ENCODE measurements around the gene RARB. TPM values are rescaled to one million over a fixed set of nuclear protein-coding genes. Genes with fewer than 3 reads are reported as not detected.

RARB gene
- total and polyA plus RNA-seq, 2 donors from 2014 or later, result 8.3 to 14.7 TPM

- no peak overlapping the region for H3K9ac ChIP-seq (ENCODE audit: low read length in 3 of 3)
- no peaks in the 10 kb centered on the region for H3K27me3 ChIP-seq (ENCODE audit: control insufficient read depth, insufficient read depth, low read length)
- peaks cover 0 to 2% (median 0%) of the 10 kb centered on the region in 3 donors for H3K4me1 ChIP-seq (ENCODE audit: control insufficient read depth in 2 of 3, insufficient read depth in 2 of 3, low read depth in 1 of 3, low read length in 3 of 3)
- no peak overlapping the region for H3K4me3 ChIP-seq (ENCODE audit: low read length in 3 of 3)
- no peak for FAIRE-seq
- H3K36me3 ChIP-seq (ENCODE audit: control insufficient read depth in 2 of 3, insufficient read depth in 3 of 3, low read length in 3 of 3), result no peaks in the 10 kb centered on the region
- H3K9me3 ChIP-seq (ENCODE audit: control insufficient read depth in 2 of 3, insufficient read depth in 1 of 3, low read length in 3 of 3), result no peaks in the 10 kb centered on the region
- no peak for TF ChIP-seq CTCF (IDR thresholded peaks at IDR 0.05; ENCODE audit: borderline replicate concordance, extremely low read depth, insufficient read depth)
- H3K27ac ChIP-seq (ENCODE audit: low read depth in 2 of 2, low read length in 2 of 2), result no peak overlapping the region
- DNase-seq, result peak in 1 of 5 donors; percentile 25
- intact Hi-C loops (cut with DNase I), result no loop called here
These were observed 6.3 kb upstream of the RARB start for GRCh38 chr3:25421747-25422146.

- no peaks in the 10 kb centered on the region for H3K9me3 ChIP-seq (ENCODE audit: control insufficient read depth in 2 of 3, insufficient read depth in 1 of 3, low read length in 3 of 3)
- no peak for FAIRE-seq
These were observed 4.1 kb upstream of the RARB start for GRCh38 chr3:25423780-25424588.

DNA sequence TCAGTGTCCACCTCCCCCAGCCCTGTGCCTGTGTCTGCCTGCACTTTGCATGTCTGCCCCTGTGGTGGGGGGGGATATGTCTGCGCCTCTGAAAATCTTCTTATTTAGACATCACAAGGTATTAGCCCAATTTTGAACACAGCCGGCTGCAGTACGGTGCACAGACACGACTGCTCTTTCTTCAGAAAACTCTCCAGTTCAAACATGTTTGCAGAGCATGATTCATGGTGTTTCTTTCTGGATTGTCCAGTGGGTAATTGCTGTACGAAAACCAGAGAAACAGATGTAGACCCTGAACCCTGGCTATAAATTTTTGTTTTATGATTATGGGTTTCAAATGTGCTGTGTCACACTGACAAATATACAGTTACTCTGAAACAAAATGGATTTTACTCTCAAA, 3.4 kb upstream of the RARB start:
- FAIRE-seq, result peak; percentile 29
- Histone ChIP-seq H3K36me3 (ENCODE audit: control insufficient read depth in 2 of 3, insufficient read depth in 3 of 3, low read length in 3 of 3) (no peaks in the 10 kb centered on the region), H3K4me3 (ENCODE audit: low read length in 3 of 3) (no peak overlapping the region), H3K27ac (ENCODE audit: low read depth in 2 of 2, low read length in 2 of 2) (no peak overlapping the region), H3K4me1 (ENCODE audit: control insufficient read depth in 2 of 3, insufficient read depth in 2 of 3, low read depth in 1 of 3, low read length in 3 of 3) (peaks cover 0 to 6% (median 2%) of the 10 kb centered on the region in 3 donors), H3K9ac (ENCODE audit: low read length in 3 of 3) (no peak overlapping the region), H3K27me3 (ENCODE audit: control insufficient read depth, insufficient read depth, low read length) (no peaks in the 10 kb centered on the region), H3K9me3 (ENCODE audit: control insufficient read depth in 2 of 3, insufficient read depth in 1 of 3, low read length in 3 of 3) (no peaks in the 10 kb centered on the region)
- no peak for TF ChIP-seq CTCF (IDR thresholded peaks at IDR 0.05; ENCODE audit: borderline replicate concordance, extremely low read depth, insufficient read depth)
- peak in 4 of 5 donors; percentile 61 to 93 (median 75) for DNase-seq
- intact Hi-C loops (cut with DNase I), result no loop called here

More at GRCh38 chr3:25423780-25424588, 4.1 kb upstream of the RARB start:
- H3K4me3 ChIP-seq (ENCODE audit: low read length in 3 of 3), result no peak overlapping the region
- no peak overlapping the region for H3K9ac ChIP-seq (ENCODE audit: low read length in 3 of 3)
- peak in 1 of 5 donors; percentile 42 for DNase-seq
- intact Hi-C loops (cut with DNase I), result no loop called here
- no peaks in the 10 kb centered on the region for H3K36me3 ChIP-seq (ENCODE audit: control insufficient read depth in 2 of 3, insufficient read depth in 3 of 3, low read length in 3 of 3)
- no peaks in the 10 kb centered on the region for H3K27me3 ChIP-seq (ENCODE audit: control insufficient read depth, insufficient read depth, low read length)
- H3K27ac ChIP-seq (ENCODE audit: low read depth in 2 of 2, low read length in 2 of 2), result no peak overlapping the region
- peaks cover 0 to 6% (median 2%) of the 10 kb centered on the region in 3 donors for H3K4me1 ChIP-seq (ENCODE audit: control insufficient read depth in 2 of 3, insufficient read depth in 2 of 3, low read depth in 1 of 3, low read length in 3 of 3)
- TF ChIP-seq CTCF (IDR thresholded peaks at IDR 0.05; ENCODE audit: borderline replicate concordance, extremely low read depth, insufficient read depth), result no peak
